Measurements from ENCODE around the gene ZWILCH.

GRCh38 chr15:66542896-66543295 lies 37.8 kb downstream of the ZWILCH start:
- TF ChIP-seq NR3C1 (CRISPR knock-in tag; conservative IDR thresholded peaks at IDR 0.05; ENCODE audit: low read depth) (no peak), ATF2 (CRISPR knock-in tag; IDR thresholded peaks at IDR 0.05; ENCODE audit: borderline replicate concordance, low read depth) (no peak), E2F1 (CRISPR knock-in tag; IDR thresholded peaks at IDR 0.05) (no peak), TEAD4 (CRISPR knock-in tag; IDR thresholded peaks at IDR 0.05) (no peak), ZBTB21 (CRISPR knock-in tag; IDR thresholded peaks at IDR 0.05; ENCODE audit: borderline replicate concordance) (no peak)
- TF ChIP-seq, protein P1, sequence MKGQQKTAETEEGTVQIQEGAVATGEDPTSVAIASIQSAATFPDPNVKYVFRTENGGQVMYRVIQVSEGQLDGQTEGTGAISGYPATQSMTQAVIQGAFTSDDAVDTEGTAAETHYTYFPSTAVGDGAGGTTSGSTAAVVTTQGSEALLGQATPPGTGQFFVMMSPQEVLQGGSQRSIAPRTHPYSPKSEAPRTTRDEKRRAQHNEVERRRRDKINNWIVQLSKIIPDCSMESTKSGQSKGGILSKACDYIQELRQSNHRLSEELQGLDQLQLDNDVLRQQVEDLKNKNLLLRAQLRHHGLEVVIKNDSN (CRISPR knock-in tag; IDR thresholded peaks at IDR 0.05) = no peak
- TF ChIP-seq, protein P2, sequence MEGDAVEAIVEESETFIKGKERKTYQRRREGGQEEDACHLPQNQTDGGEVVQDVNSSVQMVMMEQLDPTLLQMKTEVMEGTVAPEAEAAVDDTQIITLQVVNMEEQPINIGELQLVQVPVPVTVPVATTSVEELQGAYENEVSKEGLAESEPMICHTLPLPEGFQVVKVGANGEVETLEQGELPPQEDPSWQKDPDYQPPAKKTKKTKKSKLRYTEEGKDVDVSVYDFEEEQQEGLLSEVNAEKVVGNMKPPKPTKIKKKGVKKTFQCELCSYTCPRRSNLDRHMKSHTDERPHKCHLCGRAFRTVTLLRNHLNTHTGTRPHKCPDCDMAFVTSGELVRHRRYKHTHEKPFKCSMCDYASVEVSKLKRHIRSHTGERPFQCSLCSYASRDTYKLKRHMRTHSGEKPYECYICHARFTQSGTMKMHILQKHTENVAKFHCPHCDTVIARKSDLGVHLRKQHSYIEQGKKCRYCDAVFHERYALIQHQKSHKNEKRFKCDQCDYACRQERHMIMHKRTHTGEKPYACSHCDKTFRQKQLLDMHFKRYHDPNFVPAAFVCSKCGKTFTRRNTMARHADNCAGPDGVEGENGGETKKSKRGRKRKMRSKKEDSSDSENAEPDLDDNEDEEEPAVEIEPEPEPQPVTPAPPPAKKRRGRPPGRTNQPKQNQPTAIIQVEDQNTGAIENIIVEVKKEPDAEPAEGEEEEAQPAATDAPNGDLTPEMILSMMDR (IDR thresholded peaks at IDR 0.05) = no peak
- TF ChIP-seq, protein P3, sequence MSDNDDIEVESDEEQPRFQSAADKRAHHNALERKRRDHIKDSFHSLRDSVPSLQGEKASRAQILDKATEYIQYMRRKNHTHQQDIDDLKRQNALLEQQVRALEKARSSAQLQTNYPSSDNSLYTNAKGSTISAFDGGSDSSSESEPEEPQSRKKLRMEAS (CRISPR knock-in tag; IDR thresholded peaks at IDR 0.05) = no peak
- TF ChIP-seq, protein P4, sequence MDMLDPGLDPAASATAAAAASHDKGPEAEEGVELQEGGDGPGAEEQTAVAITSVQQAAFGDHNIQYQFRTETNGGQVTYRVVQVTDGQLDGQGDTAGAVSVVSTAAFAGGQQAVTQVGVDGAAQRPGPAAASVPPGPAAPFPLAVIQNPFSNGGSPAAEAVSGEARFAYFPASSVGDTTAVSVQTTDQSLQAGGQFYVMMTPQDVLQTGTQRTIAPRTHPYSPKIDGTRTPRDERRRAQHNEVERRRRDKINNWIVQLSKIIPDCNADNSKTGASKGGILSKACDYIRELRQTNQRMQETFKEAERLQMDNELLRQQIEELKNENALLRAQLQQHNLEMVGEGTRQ (CRISPR knock-in tag; IDR thresholded peaks at IDR 0.05) = no peak
- TF ChIP-seq, protein P5, sequence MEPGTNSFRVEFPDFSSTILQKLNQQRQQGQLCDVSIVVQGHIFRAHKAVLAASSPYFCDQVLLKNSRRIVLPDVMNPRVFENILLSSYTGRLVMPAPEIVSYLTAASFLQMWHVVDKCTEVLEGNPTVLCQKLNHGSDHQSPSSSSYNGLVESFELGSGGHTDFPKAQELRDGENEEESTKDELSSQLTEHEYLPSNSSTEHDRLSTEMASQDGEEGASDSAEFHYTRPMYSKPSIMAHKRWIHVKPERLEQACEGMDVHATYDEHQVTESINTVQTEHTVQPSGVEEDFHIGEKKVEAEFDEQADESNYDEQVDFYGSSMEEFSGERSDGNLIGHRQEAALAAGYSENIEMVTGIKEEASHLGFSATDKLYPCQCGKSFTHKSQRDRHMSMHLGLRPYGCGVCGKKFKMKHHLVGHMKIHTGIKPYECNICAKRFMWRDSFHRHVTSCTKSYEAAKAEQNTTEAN (CRISPR knock-in tag; IDR thresholded peaks at IDR 0.05) = no peak

All from WTC11 (cell line).